HG02970 (cell line): ENCODE results near the gene TEC.

ENCODE experiments used
- ATAC-seq: cut with Tn5 transposase; IDR thresholded peaks from one replicate; pipeline ENCODE4 v1.9.1; 2021; ENCODE audit warnings: mild to moderate bottlenecking, moderate library complexity, moderate number of reproducible peaks; ENCODE audit not compliant: unreplicated experiment, low FRiP score

The TEC gene

DNA sequence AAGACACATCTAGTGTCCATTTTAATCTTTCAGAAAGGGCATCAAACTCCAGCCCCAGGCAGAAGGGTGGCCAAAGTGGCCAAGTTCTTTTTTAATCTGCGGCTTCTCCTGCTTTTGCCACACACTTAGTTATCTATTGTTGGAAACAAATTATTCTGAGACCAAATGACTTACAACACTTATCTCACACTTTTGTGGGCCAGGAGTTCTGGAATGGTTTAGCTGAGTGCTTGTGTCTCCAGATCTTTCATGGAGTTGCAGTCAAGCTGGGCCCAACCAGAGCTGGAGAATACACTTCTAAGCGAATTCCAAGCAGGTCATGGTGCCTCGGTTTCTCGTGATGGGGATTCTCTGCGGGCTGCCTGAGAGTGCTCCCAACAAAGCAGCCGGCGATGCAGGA, 139.5 kb downstream of the TEC start:
- no peak for ATAC-seq

DNA sequence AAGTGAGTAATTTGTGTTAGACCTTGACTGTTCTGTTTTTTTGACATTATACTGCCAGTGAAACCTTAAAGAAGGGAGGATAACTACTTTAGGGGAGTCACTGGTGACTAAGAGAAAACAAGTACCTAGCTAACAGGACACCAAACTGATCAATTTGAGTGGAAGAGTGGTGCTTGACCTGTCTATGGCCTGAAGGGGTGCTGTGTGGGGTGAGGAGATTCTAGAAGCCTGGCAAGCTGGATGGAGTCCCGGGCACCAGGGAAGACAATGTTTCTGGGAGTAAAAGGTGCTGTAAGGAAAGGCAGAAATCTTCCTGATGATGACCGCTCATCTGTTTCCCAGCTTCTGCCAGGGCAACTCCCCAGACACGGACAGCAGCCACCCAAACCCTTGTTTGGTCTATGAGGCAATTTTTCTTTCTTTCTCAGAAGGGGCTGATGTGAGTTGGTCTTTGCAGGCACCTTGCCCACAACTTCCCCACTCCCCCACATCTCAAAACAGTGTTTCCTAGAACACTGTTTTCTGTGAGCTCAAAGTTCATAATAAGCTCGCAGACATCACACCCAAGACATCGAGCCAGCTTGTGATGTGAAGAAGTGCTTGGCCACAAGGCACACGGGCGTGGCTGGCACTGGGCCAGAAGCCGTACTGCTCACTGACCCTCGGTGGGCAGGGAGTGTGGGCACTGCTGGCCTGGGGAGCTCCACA, 140.2 kb downstream of the TEC start:
- ATAC-seq: no peak

DNA sequence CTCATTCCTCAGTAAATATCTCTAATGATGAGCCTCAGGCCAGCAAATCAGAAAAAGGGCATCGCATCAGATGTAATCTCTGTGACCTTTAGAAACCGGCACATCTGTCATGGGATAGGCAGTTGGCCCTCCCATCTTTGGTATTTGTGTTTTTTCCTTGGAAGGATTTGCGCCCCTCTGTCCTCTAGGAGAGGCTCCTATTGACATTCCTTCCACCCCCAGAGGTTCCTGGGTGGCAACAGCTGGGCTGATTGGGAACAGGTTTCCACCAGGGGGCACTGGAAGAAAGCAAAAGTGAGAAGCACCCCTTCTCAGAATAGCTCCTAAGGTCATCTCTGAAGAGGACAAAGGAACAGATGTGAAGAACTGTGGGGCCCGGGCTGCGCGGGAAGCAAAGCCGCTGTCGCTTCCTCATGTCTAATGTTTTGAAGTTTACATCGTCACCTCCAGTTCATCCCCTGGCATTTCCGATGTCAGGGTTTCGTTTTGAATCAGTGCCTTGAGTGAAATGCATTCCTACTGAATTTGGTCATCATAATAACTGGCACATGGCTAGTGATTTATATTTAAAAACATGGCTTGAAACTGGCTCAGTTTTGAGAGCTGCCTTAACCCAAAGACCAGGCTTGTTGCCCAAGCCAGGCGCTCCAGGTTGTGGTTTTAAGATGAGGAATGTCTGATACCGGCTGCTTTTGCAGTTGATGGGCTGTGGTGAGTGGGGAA, 141.8 kb downstream of the TEC start:
- ATAC-seq: peak; percentile 78

DNA sequence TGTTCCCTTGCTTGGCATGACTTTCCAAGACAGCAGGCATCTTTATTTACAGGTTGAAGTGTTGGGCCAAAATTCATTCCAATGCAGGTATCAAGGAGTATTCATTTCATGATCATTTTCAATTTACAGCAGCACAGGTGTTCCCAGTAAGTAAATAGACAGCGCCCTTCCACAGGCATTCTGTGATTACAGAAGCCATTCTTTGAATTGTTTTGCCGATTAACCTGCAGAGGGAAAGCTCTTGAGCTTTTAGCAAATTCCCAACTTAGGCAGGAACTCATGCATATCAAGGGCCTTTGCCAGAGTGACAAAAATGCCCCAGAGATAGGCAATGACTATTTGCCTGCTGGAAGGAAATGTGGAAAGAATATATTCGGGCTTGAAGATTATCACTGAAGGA, 142.4 kb downstream of the TEC start:
- no peak for ATAC-seq

DNA sequence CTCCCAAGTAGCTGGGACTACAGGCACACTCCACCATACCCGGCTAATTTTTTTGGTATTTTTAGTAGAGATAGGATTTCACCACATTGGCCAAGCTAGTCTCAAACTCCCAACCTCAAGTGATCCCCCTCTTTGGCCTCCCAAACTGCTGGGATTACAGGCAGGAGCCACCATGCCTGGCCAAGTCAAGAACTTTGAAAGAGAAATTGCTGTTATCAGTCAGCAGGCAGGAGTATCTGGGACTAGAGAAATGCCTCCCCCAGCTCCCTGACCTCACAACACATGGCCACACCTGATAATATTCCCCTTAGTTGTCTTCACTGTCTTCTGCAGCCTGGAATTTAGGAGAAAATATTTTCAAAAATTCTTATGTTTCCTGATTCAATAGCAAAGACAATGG, 143.0 kb downstream of the TEC start:
- no peak for ATAC-seq

DNA sequence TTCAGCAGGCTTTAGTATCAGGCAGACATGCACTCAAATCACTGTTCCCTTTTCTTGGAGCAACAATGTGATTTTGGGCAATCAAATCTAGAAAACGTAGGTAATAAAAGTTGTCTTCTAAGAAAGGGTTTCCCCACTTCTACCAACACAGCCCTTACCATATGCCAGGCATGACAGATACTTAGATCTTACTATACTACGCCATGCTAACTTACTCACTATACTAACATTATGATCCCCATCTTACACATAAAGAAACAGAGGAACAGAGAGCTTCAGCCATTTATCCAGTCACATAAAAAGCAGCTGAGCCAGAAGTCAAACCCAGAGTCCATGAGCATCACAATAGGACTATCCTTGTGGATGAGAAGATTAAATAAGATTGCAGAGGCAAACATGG, 144.8 kb downstream of the TEC start:
- ATAC-seq: no peak

DNA sequence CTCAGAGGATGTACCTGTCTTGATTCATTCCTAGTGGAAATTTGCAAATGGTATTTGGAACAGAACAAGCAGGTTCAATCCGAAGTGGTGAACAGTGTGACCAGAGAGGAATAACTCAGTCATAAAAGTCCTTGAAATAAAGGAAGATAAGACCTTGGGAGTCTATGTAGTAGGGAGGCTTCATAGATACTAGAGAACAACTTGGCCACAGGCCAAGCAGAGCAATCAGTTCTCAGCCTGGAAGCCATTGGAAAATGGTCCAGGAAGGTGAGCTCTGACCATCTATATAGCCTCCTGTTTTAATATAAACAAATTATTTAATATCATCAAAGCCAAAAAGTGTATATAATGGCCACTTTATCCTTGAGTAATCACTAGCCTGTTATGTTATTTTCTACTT, 146.9 kb downstream of the TEC start:
- ATAC-seq: no peak

DNA sequence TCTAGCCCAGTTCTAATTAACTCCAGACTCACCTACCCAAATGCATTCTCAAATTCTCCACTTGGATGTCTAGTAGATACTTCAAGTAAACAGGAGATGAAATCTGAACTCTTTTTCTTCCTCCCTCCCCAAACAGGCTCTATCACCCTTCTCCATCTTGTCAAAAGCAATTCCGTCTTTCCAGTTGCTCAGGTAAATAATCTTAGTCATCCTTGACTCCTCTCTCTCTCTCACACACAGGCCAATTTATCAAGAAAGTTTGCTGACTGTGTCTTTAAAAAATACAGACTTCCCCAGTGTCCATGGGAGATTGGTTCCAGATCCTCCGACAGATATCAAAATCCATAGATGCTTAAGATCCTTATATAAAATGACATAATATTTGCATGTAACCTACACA, 148.5 kb downstream of the TEC start:
- ATAC-seq: no peak

DNA sequence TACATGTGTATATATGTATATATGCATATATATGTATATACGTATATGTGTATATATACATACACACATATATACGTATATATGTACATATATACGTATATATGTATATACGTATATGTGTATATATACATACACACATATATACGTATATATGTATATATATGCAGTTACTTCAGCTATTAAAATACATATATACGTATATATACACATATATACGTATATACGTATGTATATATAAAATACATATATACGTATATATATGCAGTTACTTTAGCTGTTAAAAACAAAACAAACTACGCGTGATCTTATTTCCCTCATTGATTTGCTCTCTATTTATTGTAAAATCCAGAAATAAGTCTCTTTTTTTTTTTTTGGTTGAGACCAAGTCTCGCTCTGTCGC, 149.5 kb downstream of the TEC start:
- no peak for ATAC-seq

DNA sequence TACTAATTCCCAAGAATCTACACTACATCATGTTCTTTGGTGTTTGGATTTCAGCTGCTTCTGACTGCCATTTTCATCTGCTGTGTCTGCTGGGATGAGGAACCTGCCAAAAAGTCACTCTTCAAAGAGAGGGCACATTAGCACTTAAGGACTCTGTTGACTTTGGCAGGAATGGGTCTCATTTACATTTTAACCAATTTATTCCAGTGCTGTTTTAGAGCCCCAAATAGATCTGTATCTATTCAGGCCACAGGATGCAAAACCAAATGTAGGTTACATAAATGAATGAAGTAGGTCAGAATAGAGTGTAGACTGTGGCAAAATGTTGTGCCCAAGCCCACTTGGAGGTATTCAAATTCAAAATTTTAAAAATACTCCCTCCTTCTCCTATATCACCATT, 150.0 kb downstream of the TEC start:
- no peak for ATAC-seq

DNA sequence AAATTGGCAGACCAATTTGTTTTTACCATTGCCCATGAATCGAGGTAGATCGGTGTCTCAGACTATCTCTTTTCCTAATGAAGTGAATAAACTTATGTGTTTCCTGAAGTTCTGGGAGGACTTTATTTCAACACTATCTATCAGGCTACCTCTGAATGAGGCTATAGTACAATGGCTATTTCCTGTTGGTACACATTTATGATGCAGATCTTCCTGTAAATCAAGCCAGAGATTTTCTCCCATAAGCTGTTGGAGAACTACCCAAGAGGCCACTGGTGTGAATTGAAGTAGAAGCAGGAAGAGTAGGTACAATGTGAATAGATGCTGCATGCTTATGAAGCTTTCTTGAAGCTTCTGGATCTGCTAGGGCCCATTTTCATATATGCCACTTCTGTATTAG, 151.6 kb downstream of the TEC start:
- ATAC-seq: no peak

DNA sequence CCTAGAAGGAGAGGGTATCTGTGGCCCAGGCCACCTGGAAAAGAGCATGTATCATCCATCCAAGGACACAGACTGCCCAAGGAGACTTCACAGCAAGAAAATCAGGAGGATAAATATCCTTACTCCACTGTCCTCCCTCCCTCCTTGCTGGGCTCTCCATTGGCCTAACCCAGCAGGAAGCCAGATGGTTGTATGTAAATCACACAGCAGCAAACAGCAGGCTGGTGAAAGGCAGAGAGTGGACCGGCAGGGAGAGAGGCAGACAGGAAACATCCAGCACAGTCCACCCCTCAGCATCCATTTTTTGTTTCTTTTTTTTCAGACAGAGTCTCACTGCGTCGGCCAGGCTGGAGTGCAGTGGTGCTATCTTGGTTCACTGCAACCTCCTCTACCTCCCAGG, 153.1 kb downstream of the TEC start:
- ATAC-seq: no peak

DNA sequence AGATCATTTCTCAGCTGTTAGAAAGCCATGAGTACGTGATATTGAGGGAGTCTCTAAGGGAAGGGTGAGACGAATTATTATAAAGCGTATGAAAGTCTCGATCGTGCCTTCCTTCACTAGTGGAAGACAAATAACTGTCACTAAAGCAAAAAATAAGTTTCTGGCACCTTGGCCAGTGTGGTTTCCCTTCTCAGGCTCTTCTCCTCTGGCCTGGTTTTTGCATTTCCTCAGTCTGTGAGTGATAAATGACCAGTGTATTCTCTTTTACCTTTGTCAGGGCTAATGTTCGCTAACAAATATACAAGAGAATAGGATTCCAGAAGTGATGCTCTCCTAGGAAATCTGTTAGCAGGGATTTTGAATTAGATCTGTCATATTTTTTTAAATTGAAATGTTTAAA, 155.2 kb downstream of the TEC start:
- no peak for ATAC-seq

DNA sequence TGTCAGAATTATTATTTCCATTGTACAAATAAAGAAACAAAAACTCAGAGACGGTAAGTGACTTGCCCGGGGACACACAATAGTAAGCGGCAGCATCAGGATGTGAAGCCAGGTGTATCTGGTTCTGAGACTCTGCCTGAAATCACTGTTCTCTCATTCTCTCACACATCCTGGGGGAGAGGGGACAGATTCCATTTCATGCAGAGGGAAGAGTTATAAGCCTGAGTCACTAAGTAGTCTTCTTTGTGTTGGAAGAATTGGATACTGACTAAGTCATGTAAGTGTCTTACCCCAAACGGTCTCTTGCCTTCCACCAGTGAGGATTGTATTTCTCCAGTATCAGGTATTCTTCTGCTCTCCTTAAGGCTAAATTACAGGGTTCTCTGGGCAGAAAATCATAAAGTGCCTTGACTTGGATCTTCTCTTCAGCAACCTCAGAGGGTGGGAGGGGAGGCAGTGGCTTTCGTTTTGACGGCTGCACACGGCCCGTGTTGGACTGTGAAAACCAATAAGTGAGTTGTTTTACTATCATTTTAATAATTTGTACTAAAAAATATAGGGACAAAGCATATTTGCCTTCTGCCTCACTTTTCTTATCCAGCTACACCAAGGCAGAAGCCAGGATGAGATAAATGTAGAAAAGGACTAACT, 157.5 kb downstream of the TEC start:
- no peak for ATAC-seq

DNA sequence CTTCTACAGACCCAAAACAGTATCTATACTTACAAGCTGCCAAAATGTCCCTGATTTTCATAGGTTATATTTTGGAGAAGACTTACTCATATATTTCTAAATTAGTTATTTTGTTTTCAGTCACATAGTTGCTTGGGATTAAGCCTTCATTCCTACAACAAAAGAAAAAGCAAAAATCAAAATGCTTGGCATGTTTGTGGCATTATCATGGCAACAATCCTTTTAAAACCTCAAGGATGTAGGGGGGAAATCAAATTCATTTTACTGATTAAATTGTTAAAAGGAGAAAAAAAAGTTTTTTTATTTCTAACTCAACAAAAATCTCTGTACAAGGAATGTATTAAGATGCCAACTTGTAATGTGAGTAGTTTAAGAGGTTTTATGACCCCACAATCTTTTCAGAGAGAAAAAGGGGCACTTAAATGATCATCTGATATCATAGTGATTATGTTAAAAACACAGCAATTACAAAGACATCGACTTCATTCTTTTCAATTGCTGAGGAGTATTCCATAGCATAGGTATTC, 159.1 kb downstream of the TEC start:
- no peak for ATAC-seq

DNA sequence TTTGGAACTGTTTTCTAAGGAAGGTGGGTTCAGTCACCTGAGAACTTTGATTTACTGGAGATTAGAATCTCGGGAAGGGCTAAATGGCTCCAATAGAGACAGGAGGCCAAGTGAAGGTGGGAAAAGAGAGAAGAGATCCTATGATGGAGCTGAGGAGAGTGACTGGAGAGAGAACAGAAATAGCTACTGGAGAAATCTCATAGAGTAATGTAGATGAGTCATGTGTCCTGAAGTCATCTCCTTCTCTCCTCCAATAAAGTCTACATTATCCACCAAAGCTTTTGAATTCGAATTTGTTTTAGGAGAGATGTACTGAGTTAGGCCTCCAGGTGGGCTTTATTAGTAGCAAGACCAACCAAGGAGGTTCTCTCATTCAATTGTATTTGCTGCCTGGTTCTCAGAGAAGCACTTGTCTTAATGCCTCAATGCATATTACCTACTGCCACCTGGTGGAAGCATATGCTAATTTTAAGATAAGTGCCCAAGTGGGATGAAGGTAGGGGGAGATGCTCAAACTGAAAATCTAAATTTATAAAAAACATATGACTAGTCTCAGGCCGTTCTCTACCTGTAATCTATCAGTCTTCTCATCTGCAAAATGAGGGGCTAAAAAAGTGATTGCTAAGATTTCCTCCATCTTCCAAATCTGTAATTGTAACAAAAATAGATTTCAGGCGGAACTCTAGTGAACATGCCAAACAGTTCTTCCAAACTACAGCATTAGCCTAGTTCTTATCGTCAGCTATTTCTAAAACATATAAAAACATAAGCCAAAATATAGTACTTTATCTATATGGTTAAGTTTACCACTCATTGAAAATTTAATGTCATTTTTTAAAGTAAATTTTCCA, 160.0 kb downstream of the TEC start:
- no peak for ATAC-seq

DNA sequence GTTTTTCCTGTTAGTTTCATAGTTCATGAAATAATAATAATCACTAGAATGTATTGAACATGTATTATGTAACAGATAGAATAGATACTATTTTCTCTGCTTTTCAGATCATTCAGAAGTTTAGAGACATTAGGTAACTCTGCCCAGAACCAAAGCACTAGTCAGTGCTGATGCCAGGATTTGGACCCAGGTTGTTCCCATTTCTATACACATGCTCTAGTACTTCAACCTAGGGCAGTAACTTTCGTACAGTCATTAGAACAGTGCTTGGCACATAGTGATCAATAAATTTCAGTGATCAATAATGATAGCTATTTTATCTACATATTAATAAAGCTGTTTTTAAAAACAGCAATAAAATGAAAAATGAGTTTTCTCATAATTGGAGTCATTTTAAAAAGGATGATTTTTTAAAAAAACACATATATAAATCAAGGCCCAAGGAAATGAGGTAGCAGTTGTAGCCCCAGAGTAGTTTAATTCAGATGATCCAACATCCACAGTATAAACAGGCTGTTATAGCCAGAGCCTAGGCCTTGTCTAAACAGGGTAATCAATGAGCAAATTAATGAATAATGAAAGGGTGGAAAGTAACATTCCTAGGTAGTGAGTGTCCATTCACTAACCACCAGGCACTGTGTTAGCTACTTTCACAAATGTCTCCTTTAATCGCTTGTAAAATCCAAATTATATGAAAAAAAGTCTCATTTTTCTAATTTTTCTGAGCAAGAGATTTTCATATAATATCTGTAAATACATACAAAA, 161.1 kb downstream of the TEC start:
- ATAC-seq: no peak

DNA sequence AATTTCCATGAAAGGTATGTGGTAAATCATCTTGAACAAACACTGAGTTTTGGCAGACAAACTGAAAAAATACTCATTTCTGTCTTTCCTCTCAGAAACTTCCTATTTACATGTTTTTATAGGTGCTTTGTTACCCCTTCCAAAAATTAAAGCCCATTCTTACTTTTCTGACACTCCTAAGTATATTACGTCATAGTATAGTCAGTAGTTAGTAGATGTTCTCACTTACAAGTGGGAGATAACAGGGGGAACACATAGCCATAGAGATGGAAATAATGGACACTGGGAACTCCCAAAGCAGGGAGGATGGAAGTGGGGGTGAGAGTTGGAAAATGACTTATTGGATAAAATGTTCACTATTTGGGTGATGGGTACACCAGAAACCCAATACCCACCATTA, 164.4 kb downstream of the TEC start:
- ATAC-seq: no peak

DNA sequence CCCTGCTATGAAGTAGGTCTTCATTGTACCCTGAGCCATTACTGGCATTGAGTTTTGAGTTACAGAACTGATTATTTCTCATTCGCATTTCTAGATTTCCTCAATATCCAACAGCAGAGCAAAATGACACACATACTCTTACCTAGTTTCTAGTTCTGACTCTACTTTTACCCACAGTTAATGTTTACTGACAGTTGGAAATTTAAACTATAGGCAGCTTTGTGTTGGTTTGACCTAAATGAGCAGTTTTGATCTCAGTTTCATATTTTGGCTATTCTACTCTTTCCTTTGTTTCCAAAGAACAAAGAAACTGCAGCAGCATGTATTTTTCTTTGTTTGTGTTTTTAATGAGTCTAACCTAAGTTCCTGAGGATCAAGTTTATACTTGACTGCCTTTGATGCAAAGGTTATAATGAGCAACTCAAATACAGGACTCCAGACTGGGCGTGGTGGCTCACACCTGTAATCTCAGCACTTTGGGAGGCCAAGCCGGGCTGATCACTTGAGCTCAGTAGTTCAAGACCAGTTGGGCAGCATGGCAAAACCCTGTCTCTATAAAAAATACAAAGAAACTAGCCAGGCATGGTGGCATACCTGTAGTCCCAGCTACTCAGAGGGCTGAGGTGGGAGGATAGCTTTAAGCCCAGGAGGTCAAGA, 166.0 kb downstream of the TEC start:
- no peak for ATAC-seq
